ENCODE data around the gene CD99L2. TPM values are rescaled to one million over a fixed set of nuclear protein-coding genes. Genes with fewer than 3 reads are reported as not detected.

CD99L2 gene
- total RNA-seq, 1 experiment from 2014 or later = 9.4 TPM

DNA sequence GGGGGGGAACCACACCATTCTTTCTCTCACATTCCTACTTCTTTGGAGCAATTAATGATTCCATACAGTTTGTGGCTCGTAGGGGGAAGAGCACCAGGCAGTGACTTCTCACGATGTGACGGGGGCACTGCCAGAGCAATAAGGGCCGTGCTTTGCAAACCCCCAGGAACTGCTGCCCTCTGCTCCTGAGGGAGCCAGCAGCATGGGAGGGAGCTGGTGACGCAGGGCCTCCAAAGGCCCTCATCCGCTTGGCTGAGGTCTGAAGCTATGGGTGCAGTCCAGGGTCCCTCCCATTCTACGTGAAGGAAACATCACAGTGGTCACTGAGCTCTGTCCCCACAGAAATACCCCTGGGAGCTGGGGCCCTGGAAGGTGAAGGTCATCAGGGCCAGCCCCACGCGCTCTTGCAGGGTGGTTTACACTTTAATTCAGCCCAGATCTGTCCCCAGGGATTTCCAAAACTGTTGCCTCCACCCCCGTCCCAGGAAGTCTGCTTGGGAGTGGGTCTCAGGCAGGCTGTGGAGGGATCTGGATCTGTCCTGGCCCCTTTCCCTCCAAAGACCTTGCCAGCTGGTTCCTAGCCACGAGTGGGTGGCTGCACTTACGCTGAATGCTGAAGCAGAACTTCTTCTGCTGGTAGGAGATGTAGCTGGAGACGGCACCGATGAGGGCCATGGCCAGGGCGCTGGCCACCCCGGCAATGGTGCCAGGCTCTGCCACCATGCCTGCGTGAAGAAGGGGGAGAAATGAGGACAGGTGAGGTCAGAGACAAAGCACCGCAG lies 122.7 kb downstream of the CD99L2 start:
- H3K27ac Mint-ChIP-seq = no peak overlapping the region
- DNase-seq (ENCODE audit: low spot score) (no peak), ATAC-seq (no peak)
- H3K4me3 Mint-ChIP-seq = no peak overlapping the region
- no peaks in the 10 kb centered on the region for H3K27me3 Mint-ChIP-seq (ENCODE audit: low read depth)
- POLR2A ChIA-PET = interaction anchor here (0.6 kb wide), 1 partner anchor 302 kb away, joined by 4 read pairs; no protein-coding TSS in a partner anchor
- H3K9me3 Mint-ChIP-seq = no peaks in the 10 kb centered on the region
- CTCF ChIA-PET = interaction anchor here (0.8 to 2.2 kb wide), 2 partner anchors 9 to 306 kb away, joined by 3 to 5 read pairs; no protein-coding TSS in a partner anchor
- peaks cover 35% of the 10 kb centered on the region for H3K4me1 Mint-ChIP-seq
- TF ChIP-seq ZNF263 (CRISPR knock-in tag; IDR thresholded peaks at IDR 0.05; ENCODE audit: low read depth) (no peak), PRRX2 (CRISPR knock-in tag; IDR thresholded peaks at IDR 0.05) (no peak), ZNF121 (CRISPR knock-in tag; IDR thresholded peaks at IDR 0.05) (no peak), NFATC4 (CRISPR knock-in tag; IDR thresholded peaks at IDR 0.05) (no peak), TEAD1 (CRISPR knock-in tag; IDR thresholded peaks at IDR 0.05) (no peak), CREM (CRISPR knock-in tag; IDR thresholded peaks at IDR 0.05) (no peak), RELA (CRISPR knock-in tag; IDR thresholded peaks at IDR 0.05; ENCODE audit: borderline replicate concordance) (no peak), TEAD4 (CRISPR knock-in tag; IDR thresholded peaks at IDR 0.05) (no peak), ZNF317 (CRISPR knock-in tag; IDR thresholded peaks at IDR 0.05; ENCODE audit: borderline replicate concordance, low read depth) (no peak), JUN (CRISPR knock-in tag; IDR thresholded peaks at IDR 0.05) (no peak), SP1 (CRISPR knock-in tag; conservative IDR thresholded peaks at IDR 0.05) (no peak)
- TF ChIP-seq, protein P1, sequence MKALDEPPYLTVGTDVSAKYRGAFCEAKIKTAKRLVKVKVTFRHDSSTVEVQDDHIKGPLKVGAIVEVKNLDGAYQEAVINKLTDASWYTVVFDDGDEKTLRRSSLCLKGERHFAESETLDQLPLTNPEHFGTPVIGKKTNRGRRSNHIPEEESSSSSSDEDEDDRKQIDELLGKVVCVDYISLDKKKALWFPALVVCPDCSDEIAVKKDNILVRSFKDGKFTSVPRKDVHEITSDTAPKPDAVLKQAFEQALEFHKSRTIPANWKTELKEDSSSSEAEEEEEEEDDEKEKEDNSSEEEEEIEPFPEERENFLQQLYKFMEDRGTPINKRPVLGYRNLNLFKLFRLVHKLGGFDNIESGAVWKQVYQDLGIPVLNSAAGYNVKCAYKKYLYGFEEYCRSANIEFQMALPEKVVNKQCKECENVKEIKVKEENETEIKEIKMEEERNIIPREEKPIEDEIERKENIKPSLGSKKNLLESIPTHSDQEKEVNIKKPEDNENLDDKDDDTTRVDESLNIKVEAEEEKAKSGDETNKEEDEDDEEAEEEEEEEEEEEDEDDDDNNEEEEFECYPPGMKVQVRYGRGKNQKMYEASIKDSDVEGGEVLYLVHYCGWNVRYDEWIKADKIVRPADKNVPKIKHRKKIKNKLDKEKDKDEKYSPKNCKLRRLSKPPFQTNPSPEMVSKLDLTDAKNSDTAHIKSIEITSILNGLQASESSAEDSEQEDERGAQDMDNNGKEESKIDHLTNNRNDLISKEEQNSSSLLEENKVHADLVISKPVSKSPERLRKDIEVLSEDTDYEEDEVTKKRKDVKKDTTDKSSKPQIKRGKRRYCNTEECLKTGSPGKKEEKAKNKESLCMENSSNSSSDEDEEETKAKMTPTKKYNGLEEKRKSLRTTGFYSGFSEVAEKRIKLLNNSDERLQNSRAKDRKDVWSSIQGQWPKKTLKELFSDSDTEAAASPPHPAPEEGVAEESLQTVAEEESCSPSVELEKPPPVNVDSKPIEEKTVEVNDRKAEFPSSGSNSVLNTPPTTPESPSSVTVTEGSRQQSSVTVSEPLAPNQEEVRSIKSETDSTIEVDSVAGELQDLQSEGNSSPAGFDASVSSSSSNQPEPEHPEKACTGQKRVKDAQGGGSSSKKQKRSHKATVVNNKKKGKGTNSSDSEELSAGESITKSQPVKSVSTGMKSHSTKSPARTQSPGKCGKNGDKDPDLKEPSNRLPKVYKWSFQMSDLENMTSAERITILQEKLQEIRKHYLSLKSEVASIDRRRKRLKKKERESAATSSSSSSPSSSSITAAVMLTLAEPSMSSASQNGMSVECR (CRISPR knock-in tag; IDR thresholded peaks at IDR 0.05; ENCODE audit: borderline replicate concordance) = no peak
- TF ChIP-seq, protein P2, sequence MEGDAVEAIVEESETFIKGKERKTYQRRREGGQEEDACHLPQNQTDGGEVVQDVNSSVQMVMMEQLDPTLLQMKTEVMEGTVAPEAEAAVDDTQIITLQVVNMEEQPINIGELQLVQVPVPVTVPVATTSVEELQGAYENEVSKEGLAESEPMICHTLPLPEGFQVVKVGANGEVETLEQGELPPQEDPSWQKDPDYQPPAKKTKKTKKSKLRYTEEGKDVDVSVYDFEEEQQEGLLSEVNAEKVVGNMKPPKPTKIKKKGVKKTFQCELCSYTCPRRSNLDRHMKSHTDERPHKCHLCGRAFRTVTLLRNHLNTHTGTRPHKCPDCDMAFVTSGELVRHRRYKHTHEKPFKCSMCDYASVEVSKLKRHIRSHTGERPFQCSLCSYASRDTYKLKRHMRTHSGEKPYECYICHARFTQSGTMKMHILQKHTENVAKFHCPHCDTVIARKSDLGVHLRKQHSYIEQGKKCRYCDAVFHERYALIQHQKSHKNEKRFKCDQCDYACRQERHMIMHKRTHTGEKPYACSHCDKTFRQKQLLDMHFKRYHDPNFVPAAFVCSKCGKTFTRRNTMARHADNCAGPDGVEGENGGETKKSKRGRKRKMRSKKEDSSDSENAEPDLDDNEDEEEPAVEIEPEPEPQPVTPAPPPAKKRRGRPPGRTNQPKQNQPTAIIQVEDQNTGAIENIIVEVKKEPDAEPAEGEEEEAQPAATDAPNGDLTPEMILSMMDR (IDR thresholded peaks at IDR 0.05) = no peak
- TF ChIP-seq, protein P3, sequence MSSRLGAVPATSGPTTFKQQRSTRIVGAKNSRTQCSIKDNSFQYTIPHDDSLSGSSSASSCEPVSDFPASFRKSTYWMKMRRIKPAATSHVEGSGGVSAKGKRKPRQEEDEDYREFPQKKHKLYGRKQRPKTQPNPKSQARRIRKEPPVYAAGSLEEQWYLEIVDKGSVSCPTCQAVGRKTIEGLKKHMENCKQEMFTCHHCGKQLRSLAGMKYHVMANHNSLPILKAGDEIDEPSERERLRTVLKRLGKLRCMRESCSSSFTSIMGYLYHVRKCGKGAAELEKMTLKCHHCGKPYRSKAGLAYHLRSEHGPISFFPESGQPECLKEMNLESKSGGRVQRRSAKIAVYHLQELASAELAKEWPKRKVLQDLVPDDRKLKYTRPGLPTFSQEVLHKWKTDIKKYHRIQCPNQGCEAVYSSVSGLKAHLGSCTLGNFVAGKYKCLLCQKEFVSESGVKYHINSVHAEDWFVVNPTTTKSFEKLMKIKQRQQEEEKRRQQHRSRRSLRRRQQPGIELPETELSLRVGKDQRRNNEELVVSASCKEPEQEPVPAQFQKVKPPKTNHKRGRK (CRISPR knock-in tag; IDR thresholded peaks at IDR 0.05; ENCODE audit: borderline replicate concordance) = no peak
- TF ChIP-seq, protein P4, sequence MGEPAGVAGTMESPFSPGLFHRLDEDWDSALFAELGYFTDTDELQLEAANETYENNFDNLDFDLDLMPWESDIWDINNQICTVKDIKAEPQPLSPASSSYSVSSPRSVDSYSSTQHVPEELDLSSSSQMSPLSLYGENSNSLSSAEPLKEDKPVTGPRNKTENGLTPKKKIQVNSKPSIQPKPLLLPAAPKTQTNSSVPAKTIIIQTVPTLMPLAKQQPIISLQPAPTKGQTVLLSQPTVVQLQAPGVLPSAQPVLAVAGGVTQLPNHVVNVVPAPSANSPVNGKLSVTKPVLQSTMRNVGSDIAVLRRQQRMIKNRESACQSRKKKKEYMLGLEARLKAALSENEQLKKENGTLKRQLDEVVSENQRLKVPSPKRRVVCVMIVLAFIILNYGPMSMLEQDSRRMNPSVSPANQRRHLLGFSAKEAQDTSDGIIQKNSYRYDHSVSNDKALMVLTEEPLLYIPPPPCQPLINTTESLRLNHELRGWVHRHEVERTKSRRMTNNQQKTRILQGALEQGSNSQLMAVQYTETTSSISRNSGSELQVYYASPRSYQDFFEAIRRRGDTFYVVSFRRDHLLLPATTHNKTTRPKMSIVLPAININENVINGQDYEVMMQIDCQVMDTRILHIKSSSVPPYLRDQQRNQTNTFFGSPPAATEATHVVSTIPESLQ (CRISPR knock-in tag; IDR thresholded peaks at IDR 0.05) = no peak
- TF ChIP-seq, protein P5, sequence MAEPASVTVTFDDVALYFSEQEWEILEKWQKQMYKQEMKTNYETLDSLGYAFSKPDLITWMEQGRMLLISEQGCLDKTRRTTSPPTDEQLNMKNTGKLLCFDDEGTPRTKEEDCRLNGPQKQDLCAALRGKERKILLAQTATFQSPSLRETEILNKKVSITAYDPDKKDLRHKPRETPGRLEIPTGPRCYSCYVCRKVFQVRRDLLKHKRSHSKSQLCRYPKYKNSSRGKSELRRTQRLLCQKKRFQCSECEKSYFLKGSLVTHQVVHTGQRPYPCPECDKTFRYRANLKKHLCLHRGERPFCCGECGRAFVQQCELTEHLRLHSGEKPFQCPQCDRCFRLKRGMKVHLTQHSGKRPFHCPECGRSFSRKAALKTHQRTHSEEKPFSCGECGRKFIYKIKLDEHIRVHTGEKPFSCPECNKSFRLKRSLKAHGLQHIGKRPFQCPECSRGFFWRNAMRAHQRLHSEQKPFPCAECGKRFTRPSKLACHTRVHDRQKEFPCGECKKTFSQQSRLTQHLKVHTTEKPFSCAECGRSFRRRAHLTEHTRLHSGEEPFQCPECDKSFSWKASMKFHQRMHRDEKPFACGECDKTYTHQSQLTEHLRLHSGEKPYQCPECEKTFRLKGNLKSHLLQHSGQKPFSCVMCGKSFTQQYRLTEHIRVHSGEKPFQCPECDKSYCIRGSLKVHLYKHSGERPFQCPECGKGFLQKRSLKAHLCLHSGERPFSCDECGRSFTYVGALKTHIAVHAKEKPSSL (CRISPR knock-in tag; conservative IDR thresholded peaks at IDR 0.05) = no peak
- TF ChIP-seq, protein P6, sequence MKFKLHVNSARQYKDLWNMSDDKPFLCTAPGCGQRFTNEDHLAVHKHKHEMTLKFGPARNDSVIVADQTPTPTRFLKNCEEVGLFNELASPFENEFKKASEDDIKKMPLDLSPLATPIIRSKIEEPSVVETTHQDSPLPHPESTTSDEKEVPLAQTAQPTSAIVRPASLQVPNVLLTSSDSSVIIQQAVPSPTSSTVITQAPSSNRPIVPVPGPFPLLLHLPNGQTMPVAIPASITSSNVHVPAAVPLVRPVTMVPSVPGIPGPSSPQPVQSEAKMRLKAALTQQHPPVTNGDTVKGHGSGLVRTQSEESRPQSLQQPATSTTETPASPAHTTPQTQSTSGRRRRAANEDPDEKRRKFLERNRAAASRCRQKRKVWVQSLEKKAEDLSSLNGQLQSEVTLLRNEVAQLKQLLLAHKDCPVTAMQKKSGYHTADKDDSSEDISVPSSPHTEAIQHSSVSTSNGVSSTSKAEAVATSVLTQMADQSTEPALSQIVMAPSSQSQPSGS (CRISPR knock-in tag; IDR thresholded peaks at IDR 0.05; ENCODE audit: borderline replicate concordance, low read depth) = no peak
- TF ChIP-seq, protein P7, sequence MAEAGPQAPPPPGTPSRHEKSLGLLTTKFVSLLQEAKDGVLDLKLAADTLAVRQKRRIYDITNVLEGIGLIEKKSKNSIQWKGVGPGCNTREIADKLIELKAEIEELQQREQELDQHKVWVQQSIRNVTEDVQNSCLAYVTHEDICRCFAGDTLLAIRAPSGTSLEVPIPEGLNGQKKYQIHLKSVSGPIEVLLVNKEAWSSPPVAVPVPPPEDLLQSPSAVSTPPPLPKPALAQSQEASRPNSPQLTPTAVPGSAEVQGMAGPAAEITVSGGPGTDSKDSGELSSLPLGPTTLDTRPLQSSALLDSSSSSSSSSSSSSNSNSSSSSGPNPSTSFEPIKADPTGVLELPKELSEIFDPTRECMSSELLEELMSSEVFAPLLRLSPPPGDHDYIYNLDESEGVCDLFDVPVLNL (CRISPR knock-in tag; IDR thresholded peaks at IDR 0.05; ENCODE audit: borderline replicate concordance, low read depth) = no peak
- TF ChIP-seq, protein P8, sequence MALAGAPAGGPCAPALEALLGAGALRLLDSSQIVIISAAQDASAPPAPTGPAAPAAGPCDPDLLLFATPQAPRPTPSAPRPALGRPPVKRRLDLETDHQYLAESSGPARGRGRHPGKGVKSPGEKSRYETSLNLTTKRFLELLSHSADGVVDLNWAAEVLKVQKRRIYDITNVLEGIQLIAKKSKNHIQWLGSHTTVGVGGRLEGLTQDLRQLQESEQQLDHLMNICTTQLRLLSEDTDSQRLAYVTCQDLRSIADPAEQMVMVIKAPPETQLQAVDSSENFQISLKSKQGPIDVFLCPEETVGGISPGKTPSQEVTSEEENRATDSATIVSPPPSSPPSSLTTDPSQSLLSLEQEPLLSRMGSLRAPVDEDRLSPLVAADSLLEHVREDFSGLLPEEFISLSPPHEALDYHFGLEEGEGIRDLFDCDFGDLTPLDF (CRISPR knock-in tag; IDR thresholded peaks at IDR 0.05) = no peak
- peaks cover 13% of the 10 kb centered on the region; the same call in 1 of the 2 replicates for H3K36me3 Mint-ChIP-seq
